Stimulated activated CD4-positive, alpha-beta T cell treated with anti-CD3 and anti-CD28 coated beads, Interleukin-4, amount 100 ng/mL, for 1 hour (primary cell): Measurements from ENCODE around the gene UBN1.

Experiments
- DNase-seq: peaks from one replicate; pipeline ENCODE4 v3.0.0-alpha.2; 2020

The UBN1 gene

DNA sequence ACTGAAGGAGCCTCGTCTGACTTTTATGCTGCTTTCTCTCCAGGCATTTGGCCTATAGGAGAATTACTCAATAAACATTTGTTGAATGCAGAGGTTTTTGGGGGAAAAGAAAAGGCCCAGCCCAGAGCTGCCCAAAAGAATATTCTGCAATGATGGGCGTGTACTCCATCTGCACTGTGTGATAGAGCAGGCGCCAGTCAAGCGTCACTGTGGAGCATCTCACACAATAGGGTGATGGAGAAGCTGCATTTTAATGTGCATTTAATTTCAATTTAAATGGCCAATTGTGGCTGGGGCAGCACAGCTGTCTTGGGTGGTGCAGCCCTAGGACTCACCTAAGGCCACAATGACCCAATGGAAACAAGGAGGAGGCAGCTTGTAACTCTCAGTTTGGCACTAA, 20.8 kb upstream of the UBN1 start:
- no peak for DNase-seq

DNA sequence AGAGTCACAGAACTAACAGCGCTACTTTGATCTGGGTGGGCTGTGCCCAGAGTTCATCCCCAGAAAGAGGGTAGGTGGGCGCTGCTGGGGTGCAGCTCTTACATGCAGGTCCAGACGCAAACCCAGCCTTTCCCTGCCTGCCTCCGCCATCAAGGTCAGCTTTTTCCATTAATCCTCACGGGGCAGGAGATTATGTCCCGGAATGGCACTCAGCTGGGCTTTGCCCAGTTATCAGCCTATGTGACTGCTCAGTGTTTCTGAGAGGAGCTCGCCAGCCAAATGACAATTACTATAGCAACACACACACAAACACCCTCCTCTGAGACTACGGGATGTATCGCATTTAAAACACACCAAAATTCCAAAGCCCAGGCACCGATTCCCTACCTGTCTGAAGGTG, 20.3 kb upstream of the UBN1 start:
- no peak for DNase-seq

DNA sequence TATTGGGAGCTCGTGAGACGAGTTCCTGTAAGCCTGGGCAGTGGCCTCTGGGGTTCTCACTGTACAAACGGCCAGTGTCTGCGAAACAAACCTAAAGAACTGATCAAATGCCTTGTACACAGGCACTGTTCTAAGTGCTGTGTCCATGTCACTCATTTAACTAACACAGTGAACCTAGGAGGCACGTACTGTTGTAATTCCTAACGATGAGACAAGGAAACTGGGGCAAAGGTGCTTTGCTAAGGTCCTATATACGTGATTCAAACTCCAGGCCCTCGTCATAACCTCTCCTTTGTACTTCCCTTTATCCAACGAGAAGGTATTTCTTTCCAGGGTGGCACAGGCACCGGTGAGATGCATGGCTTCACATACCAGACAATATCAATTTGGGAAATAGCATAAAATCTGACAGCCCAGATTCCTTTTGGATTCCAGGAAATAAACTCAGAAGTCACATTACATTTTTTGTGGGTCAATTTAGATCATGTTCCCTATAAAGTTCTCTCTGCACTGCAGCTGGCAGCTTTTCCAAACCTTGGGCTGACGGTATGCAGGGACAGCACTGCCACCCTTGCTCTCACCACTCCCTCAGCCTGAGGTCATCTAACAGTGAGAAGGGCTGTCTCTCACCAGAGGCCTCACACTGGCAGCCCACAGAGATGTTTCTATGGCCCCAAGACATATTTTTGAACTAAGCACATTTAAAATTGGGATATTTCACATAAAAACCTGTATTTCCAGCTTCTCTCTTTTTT, 18.5 kb upstream of the UBN1 start:
- no peak for DNase-seq

DNA sequence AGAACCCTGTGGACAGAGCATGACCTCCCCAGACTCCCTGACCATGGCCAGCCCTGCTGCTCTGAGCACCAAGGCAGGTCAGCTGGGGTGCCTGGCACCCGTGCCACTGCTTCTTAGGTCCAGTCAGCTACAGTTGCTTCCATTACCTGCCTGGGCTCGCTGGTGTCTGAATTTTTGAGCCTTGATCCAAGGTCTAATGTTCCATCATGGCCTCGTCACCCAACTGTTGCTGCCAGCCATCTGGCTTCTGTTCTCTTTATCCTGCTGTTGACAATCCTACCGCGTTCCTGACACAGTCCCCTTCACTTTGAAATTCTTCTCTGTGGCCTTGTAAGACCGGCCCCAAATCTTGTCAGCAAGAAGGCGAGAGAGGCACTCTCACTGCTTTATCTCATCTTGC, 16.9 kb upstream of the UBN1 start:
- DNase-seq: no peak

DNA sequence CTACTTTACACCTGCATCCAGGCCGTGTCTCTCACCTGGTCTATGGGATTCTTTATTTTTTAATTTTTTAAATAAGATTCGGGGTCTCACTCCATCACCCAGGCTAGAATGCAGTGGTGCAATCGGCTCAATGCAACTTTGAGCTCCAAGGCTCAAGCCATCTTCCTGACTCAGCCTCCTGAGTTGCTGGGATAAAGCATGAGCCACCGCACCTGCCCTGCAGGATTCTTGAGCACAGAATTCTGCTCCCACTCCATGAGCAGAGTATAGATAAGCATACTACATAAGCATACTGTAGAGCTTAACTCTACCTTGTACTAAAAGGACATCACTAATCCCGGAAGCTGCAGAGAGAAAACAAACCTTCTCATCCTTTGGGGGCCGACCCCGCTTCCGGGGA, 15.7 kb upstream of the UBN1 start:
- no peak for DNase-seq

DNA sequence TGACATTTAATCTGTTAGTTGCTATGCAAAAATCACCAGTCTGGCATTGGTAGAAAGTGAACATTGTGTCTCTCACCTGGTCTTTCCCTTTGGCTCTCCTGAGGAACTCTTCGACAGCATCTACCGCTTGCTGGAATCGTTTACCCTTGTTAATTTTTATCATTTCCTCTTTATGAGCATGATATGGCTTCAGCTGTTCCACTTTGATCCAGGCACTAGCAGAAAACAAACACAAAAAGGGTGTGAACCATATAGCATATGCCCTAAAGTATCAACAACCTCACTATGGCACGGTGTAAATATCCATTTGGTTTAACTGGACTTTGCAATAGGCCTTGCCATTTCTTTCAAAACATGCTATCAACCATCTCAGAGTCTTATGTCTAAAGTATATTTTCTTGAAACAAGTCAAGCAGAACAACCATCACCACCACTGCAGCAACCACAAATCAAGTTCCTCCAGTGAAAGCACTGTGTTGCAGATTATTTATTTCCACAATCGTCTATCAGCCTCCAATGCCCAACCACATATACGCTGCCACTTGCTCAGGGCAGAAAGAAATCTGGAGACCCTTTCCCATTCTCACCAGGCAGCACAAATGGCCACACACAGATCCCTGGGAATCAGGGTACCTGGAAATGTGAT, 14.5 kb upstream of the UBN1 start:
- no peak for DNase-seq

DNA sequence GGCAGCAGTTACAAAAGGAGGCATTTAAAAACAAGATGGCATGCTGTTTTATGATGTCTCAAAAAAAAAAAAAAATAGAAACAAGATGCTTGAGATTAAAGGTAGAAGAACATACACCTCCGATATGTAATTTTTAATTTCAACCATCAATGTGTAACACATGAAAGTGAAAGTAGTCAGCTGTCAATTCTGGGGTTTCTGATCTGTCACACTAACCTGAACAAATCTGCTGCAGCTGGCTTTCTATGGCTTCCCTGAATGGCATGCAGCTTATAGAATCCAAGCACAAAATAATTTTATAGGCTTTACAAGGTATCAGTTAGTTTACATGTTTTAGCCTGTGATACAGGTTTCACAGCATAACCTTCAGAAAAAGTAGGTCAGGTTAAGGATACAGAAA, 13.7 kb upstream of the UBN1 start:
- DNase-seq: no peak

DNA sequence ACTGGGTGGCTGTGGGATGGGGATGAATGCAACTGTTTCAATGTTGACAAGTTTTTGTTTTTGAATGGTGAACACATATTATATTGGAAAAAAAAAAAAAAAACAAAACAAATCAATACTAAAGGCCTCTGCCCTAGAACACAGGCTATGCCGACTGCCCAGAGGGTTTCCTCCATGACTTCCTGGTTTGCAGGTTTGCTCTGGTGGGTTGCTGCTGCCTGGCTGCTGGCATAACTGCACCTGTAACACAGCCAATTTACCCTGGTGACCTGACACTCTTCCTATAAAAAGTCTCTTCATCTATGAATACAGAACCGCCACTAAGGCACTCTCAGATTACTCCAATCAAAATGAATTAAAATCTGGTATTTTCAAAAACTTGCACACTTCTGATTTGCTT, 10.6 kb upstream of the UBN1 start:
- DNase-seq: no peak

DNA sequence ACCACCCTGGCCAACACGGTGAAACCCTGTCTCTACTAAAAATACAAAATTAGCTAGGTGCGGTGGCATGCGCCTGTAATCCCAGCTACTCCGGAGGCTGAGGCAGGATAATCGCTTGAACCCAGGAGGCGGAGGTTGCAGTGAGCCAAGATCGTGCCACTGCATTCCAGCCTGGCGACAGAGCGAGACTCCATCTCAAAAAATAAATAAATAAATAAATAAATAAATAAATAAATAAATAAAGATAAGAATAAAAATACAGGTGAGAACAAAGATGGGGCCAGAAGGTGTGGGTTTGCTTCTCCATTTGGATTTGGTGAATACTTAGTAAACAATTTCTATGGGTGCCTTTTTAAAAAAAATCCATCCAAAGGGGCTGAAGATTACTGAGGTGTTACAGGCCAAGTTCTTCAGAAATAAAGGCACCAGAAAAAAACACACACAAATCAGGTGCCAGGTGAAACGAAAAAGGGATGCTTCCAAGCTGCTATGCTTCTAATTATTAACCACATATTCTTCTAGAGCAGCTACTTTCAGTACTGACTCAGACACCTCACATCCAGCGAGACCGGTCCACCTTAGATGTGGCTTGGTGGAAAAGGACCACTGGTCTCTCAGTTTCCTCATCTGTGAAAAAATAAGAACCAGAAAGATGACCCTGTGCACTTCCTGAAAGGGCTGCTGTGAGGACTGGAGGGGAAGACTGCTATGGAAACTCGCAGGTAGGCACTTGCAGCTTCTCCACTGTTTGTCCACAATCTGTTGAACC, 9.4 kb upstream of the UBN1 start:
- DNase-seq: no peak

DNA sequence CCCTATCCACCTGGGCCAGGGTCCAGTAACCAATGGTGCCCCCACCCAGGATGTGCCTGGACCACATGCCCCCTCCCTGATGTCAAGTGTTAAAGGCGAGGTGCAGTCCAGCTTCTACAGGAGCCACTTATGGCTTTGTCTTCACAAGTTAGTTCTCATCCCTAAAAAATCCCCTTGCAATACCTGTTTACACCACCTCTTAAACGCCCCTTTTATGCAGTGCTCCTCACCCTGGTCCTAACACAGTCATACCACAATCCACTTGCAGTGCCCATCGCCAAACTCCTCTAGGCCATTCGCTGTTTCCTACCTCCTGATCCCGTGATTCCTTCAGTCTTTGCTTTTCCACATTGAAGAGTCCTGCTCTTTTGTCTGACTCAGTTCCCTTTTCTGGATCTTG, 7.3 kb upstream of the UBN1 start:
- DNase-seq: no peak

DNA sequence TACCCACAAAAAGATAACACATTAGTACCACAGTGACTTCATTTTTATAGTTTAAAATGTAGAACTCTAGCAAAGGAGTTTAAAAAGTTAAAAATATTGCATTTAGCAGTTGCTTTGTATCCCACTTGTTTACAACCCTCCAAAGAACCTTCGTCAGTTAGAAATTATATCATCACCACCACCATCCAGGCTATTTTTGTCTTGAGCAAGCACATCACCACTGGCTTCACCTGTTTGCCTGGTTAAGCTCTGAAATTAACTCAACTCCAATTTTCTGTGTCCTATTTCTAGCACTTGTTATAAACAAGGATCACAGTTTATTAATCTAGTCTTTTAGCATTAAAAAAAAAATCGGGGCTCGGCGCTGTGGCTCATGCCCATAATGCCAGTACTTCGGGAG, 6.3 kb upstream of the UBN1 start:
- DNase-seq: no peak

DNA sequence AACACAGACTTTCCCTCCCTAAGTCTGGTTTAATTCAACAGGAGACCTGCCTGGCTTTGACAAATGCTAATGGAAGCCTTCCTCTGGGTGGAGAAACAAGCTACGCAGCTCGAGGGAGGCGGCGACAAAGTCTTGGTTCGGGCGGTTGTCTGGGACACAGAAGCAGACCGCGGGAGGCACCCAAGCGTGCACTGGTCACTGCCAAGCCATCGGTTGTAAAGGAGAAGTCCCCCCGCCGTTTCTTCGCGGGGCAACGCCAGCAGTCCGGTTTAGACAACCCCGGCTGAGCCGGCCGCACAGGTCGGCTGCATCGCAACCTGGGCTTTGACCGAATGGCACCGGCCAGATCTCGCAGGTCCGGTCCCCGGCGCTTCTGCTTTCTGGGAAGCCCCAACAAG, 779 bp upstream of the UBN1 start:
- DNase-seq: peak; percentile 14

DNA sequence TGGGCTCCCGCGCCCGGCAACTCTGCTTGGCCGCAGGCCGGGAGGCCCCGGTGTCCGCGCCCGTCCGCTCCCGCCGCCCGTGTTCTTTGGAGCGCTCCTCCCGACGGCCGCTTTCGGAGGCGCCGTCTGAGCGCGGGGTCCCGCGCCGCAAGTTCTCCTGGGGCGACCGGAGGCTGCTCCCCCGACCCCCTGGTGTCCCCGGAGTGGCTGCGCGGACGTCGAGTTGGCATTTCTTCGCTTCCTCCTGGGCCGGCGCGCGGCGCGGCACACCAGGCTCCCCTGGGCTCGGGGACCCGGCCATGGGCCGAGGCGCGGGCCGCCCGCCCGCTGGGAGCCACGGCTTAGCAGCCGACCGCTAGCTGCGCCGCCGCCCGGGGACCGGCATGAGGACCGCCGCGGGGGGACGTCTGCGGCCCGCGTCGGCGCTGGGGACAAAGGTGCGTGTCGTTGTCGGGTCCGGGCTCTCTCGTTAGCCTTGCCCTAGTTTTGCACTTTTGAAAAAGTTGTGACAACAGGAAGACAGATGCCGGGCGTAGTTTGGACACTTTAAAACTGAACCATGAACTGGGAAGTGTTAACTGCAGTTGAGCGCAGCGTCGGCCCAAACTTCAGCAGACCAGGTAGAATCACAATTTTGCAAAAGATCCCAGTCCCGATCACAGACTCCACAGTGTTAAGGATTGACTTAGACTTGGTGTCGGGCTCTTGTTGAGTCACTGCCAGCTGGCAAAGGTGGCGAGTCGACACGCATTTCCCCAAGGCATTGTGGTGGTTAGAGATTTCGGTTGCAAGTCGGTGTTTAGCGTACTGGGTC, 700 bp downstream of the UBN1 start:
- DNase-seq: peak; percentile 38

DNA sequence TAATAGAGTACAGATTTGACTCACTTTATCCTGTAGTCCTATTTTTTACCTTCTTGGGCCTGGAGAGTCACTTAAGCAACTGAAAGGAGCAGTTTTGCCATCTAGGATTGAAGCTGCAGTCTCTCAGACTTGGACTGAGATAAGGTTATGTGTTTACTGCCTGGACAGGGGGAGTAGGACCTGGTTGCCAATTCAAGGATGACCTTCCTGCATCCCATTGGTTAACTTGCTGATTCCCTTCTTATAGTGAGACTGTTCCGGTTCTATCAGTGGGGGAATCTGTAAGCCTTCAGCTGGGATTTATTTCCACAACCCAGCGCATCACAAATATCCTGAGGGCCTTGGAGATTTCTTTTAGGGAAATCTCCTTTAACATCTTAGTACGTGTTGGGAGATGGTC, 2.9 kb downstream of the UBN1 start:
- DNase-seq: no peak

DNA sequence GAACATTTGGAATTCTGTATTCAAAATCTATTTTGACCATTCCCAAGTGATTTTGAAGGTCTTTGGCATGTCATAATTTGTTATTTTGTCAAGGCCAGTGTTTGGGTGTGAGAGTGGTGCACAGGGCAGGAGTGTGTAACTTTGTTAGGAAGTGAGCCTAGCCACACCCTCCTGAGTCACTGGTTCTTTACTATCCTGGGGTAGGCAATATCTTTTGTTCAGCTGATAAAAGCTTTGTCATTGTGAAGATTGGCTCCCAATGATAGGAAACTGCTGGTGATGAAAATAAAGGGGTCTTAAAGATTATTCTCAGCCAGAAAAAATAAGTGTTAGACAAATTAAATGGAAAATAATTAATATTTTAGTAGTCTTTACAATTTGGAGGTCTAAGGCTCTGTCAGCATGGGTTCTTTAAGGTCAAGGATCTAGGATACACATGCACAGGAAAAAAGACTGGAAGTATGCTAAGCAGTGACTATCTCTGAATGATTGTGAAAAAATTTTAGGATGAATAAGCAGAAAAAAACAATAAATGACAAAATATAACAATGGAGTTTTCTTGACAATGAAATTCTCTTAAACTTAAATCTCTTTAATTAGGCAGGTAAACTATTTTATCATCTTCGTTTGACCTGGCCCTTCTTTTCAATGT, 5.1 kb downstream of the UBN1 start:
- no peak for DNase-seq

DNA sequence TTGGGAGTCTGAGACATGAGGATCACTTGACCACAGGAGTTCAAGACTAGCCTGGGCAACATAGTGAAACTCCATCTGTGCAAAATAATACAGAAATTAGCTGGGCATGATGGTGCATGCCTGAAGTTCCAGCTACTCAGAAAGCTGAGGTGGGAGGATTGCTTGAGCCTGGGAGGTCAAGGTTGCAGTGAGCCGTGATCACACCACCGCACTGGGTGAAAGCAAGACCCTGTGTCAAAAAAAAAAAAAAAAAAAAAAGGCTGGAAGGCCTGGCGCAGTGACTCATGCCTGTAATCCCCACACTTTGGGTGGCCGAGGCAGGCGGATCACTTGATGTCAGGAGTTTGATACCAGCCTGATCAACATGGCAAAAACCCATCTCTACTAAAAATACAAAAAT, 8.1 kb downstream of the UBN1 start:
- DNase-seq: no peak

DNA sequence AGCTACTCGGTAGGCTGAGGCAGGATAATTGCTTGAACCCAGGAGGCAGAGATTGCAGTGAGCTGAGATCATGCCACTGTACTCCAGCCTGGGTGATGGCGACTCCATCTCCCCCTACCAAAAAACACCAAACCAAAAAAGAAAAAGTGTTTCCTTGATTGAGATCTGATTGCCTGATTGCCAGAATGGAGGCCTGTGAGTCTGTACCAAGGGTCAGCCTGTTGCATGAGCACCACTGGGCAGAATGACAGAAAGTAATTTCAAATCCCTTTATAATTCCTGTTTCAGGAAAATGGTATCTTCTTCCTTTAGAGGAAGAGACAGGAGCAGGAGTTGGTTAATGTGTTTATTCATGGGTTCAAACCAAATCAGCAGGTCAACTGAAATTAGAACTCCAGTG, 8.5 kb downstream of the UBN1 start:
- DNase-seq: no peak

DNA sequence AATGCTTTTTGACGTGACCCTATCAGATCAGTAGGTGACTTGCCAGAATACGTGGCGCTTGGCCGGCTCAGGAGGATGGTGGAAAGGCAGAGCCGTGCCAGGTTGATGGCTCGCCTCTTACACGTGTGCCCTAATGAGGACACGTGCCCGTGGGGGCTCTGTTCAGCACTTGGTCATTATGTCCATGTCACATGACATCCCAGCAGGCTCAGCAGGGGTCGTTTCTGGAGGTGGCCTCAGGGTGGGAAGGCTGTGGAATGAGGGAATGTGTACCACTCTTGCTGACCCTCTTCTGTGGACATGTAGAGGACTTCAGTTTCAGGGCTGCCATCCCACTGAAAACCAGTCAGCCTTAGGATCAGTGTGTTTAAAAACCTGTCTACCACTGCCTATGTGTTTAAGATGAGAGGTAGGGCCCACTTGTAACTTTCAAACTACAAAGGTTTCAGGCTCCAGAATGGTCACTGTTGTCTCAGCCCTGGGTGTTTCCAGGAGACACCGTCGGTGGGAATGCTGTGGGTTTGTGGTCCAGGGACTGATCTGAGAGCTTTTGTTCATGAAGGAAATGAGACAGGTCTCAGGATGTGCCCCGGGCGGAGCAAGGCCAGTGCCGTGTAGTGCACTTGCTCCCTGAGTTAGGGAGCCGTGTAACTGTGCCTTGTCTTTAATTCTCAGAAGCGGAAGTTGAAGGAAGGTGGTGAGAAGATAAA, 12.1 kb downstream of the UBN1 start:
- no peak for DNase-seq

DNA sequence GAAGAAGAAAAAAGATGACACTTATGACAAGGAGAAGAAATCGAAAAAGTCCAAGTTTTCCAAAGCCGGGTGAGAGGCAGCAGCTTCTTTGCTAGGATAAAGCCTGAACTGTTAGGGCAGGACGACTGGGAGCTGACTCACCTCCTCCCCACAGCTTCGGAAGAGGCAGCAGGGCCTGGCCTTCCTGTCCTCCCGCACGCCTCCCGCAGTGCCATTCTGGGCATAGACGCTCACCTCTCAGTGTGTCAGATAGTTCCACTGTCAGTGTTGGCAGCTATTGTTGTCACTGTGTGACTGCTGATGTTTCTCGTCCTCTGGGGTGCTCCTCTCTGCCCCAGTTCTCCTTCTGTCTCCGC, 12.6 kb downstream of the UBN1 start:
- DNase-seq: no peak

DNA sequence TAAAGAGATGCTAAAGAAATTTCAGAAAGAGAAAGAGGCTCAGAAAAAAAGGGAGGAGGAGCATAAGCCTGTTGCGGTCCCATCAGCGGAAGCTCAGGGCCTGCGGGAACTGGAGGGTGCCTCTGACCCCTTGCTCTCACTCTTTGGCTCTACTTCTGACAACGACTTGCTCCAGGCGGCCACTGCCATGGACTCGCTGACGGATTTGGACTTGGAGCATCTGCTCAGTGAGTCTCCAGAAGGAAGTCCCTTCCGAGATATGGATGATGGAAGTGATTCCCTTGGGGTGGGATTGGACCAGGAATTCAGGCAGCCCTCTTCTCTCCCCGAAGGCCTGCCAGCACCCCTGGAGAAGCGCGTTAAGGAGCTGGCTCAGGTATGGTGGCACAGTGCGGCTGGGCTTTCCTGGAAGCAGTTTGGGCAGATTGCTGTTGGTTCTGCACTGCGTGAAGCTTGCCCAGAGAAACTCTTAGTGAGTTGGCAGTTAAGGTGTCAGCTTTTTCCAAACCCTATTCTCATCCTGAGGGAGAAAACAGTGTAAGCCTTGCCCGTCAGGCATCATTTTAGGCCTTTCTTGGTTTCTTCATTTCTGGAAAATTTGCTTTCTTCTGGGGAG, 13.6 kb downstream of the UBN1 start:
- no peak for DNase-seq

DNA sequence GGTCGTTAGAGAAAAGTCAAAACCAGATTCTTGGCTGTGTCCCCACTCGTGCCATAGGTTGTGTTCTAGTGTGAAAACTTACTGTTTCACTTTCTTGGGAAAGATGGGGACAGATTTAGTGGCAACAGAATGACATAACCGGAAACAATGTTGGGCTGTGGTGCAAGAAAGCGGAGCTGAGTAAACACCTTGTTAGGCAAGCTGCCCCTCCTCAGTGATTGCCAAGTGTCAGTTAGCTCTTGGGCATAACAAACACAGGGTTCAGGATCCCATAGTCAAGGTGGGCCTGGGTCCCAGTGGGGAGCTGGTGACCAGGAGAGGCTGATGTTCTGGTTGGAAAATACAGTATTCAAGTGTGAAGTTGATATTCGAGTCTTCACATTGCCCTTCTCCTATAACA, 15.4 kb downstream of the UBN1 start:
- no peak for DNase-seq

DNA sequence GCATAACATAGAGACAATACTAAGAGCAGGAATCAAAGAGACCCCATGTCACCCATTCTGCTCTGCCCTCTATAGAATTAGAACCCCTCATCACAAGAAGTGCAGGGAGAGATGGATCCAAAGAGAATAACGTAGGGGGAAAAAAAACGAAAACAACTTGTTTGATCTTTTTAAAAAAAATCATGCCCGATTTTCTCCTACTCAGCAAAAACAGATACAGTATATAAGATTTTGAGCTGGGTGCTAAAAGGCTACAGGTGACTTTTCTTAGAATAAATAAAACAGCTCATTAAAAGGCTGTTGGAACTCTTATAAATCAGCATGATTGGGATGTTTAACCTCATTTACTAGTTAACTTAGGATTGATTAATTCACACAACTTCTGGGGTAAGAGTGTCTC, 17.4 kb downstream of the UBN1 start:
- no peak for DNase-seq
